GM10266 (cell line): ENCODE data around the gene TBX18.

Source experiments
- DNase-seq: peaks from one replicate; pipeline ENCODE4 v3.0.0; 2012; ENCODE audit errors: extremely low spot score
- TF ChIP-seq, protein P1 (sequence below): IDR thresholded peaks from 2 replicates; pipeline ENCODE4 v1.5.1; 2012; ENCODE audit warnings: mild to moderate bottlenecking, low read depth; ENCODE audit not compliant: control insufficient read depth, insufficient read depth; ENCODE audit errors: missing control alignments

Gene TBX18

DNA sequence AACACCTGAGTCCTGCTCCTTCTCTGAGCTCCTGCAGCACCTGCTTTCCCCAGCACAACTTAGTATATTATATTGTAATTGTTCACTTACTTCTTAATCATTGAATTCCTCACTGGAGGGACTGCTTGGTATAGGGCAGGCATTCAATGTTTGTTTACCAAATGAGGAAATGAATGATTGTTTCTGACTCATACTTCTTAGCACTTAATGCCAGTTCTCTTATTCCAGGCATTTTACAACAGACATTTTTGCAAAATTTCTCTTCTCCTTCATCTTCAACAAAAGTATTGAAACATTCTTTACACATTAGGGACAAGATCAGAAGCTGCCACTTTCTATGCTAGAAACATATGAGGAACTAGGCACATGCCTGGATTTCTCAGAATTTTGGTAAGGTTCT, 119.4 kb downstream of the TBX18 start:
- TF ChIP-seq, protein P1, sequence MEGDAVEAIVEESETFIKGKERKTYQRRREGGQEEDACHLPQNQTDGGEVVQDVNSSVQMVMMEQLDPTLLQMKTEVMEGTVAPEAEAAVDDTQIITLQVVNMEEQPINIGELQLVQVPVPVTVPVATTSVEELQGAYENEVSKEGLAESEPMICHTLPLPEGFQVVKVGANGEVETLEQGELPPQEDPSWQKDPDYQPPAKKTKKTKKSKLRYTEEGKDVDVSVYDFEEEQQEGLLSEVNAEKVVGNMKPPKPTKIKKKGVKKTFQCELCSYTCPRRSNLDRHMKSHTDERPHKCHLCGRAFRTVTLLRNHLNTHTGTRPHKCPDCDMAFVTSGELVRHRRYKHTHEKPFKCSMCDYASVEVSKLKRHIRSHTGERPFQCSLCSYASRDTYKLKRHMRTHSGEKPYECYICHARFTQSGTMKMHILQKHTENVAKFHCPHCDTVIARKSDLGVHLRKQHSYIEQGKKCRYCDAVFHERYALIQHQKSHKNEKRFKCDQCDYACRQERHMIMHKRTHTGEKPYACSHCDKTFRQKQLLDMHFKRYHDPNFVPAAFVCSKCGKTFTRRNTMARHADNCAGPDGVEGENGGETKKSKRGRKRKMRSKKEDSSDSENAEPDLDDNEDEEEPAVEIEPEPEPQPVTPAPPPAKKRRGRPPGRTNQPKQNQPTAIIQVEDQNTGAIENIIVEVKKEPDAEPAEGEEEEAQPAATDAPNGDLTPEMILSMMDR, result no peak
- DNase-seq, result no peak

DNA sequence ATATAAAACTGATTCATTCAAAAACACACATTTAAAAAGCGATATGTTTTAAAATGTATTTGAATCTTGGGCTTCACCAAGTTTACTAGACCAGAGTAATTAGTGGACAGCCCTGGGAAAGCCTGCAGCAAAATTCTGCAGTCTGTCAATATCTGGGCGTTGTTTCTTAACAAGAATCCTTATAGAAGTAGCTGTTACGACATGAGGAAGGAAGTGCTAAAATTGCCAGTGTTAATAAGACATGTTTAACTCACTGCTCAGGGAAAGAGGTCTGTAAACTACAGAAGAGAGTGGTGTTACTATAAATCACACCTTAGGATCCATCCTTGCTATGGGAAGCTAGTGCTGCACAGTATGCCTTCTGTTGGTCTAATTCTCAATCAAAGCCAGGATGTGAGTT, 120.6 kb downstream of the TBX18 start:
- TF ChIP-seq, protein P1, result no peak

DNA sequence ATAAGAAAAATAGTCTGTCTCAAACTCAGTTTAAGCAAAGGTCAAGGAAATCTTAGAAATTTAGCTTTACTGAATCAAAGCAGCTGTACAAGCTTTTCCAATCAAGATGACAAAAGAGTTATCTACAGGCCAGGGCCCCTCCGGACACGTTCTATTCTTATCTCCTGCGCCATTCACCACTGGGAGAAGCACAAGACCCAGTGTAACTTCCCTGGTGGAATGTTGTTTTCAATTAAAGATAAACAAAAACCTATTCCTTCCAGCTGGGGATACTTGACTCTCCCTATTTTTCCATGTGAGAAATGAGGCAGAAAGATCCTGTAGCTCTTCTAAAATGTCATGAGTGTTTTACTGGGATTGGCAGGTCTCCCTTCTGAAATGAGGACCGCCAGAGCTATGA, 123.3 kb downstream of the TBX18 start:
- TF ChIP-seq, protein P1, result no peak
- DNase-seq, result no peak

More for the DNA sequence above, 120.6 kb downstream of the TBX18 start:
- DNase-seq, result no peak

DNA sequence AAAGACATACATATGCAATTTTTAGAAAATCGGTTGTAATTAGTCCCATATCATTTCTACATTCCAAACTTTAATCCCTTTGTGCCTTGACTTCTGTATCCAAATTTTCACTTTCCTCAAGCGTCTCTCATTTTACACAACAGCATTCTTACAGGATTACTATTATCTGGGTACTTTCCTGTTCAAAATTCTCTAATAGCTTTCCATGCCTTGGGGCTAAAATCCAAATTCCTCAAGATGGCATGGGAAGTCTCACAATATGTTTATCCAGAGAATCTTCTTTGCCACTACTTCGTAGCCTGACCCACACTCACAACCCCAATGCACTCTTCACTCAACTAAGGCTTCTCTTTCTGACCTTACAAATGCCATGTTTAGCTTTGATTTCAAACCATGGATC, 125.0 kb downstream of the TBX18 start:
- TF ChIP-seq, protein P1, result no peak
- DNase-seq, result no peak

DNA sequence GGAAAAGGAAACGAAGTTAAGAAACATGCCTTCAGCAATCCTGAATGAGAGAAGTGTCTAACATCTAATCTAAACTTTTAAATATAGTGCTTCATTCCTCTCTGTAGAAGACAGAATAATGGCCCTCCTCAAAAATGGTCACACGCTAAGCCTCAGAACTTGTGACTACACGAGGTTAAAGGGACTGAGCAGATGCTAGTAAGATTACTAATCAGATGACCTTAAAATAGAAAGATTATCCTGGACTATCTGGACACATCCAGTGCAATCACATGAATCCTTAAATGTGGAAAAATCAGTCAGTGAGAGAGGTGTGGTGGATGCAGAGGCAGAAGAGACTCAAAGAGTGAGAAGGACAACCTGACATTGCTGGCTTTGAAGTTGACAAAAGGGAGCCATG, 126.1 kb downstream of the TBX18 start:
- no peak for DNase-seq
- TF ChIP-seq, protein P1, result no peak
